ENCODE data around the gene PAPOLG.
"Not testable (repeated sequence)": the region's sequence is repeated elsewhere in the genome, so short reads cannot be mapped to it uniquely, and the experiment has no call there.

The PAPOLG gene

DNA sequence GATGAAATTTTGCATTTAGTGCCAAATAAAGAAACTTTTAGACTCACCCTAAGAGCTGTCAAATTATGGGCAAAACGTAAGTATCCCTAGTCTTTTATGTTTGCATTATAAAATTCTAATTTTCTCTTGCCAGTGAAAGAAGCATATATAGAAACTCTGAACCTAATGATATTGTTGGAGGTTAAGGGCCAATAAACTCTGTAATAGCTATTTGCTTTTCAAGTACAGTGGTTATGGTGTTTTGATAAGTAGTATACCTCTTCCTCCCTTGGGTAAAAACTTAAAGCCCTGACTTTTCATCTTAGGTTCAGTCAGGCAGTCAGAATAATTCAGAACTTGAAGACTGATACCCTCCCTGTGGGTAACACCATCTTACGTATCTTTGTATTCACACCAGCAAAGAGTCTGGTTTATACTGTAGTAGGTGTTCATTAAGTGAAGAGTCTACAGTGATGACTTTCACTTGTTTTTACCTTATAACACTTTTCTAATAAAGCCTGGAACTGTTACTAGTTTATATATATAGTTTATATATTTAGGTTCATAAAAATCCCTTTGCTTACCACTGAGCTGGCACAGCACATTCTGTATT lies 19.1 kb downstream of the PAPOLG start:
- no peak for DNase-seq (ENCODE audit: low spot score)

GRCh38 chr2:60778352-60778751 lies 22.3 kb downstream of the PAPOLG start:
- DNase-seq (ENCODE audit: low spot score): no peak

- no peak for DNase-seq (ENCODE audit: low spot score)
These were observed 23.4 kb downstream of the PAPOLG start for GRCh38 chr2:60779426-60779825.

GRCh38 chr2:60780721-60781120 lies 24.7 kb downstream of the PAPOLG start:
- no peak for DNase-seq (ENCODE audit: low spot score)

GRCh38 chr2:60793169-60793568 lies 37.1 kb downstream of the PAPOLG start:
- no peak for DNase-seq (ENCODE audit: low spot score)

DNA sequence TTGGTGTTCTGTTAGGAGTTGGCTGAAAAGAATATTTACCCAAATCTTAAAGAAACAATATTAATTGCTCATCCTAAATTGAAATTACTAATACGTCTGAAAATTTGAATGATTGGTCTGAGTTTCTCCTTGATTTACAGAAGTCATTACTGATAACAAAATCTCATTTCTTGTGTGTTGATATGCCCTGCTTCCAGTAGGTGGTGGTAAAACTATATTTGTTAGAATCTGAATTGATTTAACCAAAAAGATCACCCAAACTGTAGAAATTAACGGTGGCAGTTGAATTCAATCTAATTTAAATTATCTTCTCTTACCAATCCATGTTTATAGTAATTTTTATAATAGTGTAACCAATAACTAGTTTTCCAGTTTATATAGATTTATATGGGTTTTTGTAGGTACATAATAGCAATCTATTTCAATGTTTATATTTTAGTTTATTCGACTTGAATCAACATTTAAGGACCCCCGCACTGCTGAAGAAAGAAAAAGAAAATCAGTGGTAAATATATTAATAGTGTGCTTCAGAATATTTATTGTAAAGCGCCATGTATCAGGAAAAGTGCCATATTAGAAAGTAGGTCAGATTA lies 38.3 kb downstream of the PAPOLG start:
- DNase-seq (ENCODE audit: low spot score): peak; percentile 22

GRCh38 chr2:60796573-60797509 lies 40.8 kb downstream of the PAPOLG start:
- no peak for DNase-seq (ENCODE audit: low spot score)

DNA sequence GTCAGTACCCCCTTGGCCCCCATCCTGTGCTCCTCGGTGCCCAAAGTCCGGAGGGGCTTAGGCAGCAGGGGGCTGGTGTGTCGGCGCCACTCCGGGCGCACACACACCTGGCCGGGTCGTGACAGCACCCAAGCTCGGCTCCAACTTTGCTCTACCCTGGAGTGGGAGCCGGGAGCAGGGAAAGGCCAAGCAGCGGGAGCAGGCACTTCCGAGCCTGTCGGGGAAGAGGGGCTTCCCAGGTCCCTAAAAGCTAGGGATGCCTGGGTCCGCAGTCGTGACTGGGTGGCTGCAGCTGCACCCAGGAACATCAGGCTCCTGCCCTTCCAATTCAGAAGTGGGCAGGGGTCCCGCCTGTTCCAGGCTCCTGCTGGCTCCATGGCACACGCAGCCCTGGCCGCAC lies 48.4 kb downstream of the PAPOLG start:
- no peak for DNase-seq (ENCODE audit: low spot score)

DNA sequence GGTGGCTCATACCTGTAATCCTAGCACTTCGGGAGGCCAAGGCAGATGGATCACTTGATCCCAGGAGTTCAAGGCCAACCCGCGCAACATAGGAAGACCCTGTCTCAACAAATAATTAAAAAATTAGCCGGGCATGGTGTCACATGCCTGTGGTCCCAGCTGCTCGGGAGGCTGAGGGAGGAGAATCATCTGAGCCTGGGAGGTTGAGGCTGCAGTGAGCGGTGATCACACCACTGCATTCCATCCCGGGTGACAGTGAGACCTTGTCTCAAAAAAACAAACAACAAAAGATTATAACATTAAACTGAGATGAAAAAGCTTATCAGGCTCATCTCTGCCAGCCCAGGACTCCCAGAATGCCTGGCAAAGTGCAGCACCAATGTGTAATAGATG lies 50.5 kb downstream of the PAPOLG start:
- DNase-seq (ENCODE audit: low spot score): no peak

- DNase-seq (ENCODE audit: low spot score): peak; percentile 47
These were observed 51.1 kb downstream of the PAPOLG start for GRCh38 chr2:60806988-60807681.

- DNase-seq (ENCODE audit: low spot score): no peak
These were observed 52.3 kb downstream of the PAPOLG start for GRCh38 chr2:60808330-60808801.

DNA sequence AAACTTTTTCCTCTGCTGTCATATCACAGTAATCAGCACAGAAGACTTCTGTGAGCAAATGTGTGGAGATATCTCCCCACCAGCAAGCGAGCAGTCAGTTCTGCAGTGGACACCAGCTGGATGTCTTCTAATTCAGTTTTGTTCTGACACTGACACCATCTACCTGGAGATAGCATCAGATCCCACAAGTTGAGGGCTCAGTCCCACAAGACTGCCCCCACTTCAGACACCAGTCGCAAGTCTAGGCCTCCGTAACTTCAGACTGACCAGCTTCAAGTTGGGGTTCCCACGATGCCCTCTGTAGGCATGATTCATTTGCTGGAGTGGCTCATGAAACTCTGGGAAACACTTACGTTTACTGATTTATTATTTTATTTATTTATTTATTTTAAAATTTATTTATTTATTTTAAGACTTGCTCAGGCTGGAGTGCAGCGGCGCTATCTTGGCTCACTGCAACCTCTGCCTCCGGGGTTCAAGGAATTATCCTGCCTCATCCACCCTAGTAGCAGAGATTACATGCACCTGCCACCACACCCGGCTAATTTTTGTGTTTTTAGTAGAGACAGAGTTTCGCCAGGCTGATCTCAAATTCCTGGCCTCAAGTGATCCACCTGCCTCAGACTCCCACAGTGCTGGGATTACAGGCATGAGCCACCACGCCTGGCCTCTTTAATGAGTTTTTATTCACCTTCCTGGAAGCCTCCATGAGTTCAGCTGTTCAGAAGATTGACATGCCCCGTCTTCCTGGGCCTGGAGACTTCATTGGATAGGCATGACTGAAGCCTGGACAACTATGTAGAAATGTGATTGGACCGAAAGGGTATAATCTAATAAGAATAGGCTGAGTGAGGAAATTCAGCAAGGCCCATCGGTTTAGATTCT lies 55.7 kb downstream of the PAPOLG start:
- DNase-seq (ENCODE audit: low spot score): no peak

GRCh38 chr2:60817191-60817590 lies 61.1 kb downstream of the PAPOLG start:
- not testable (repeated sequence) for DNase-seq (ENCODE audit: low spot score)

GRCh38 chr2:60818272-60818671 lies 62.2 kb downstream of the PAPOLG start:
- DNase-seq (ENCODE audit: low spot score): no peak

DNA sequence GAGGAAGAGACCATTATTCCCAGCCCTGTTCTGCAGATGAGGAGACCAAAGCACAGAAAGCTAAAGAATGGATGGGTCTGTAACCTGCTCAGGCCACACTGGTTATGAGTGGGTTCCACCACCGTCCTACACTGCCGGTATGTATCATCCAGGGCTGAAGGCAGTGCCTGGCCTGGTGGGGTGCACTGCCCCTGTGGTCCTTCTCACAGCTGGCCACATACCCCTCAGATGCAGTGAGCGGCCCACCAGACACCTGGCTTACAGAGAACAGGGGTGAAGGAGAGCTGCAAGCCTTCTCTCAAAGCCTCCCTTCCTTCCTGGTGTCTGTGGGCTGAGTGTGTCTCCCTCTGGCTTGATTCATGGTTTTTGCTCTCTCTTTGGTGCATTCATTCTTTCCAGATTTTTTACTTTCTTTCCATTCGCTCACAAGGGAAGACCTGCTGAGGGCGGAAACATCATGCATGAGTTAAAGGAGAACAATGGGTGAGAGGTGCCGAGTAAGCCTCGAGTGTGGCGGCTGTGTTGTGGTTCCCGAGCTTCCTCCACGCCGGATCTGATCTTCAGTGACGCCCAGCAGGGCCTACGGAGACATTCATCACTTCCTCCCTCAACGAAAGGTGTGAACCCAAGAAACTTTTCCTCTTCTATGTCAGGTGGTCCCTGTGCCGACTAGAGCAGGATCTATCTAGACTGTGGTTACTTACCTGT lies 63.2 kb downstream of the PAPOLG start:
- no peak for DNase-seq (ENCODE audit: low spot score)

DNA sequence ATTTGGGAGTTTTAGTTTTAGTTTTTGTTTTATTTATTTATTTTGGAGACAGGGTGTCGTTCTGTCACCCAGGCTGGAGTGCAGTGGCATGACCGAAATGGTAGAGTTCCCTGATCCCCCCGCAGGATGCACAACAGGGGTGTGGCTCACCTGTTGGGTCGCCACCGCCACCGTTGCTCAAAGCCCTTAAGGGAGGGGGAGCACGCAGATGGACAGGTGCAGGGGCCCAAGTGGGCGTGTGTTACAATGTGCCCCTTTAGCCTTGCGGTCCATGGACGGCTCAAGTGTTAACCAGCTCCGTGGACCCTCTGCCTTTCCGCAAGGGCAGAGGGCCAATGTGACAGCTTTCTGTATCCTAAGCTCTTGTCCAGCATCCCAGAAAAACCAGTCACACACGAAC lies 63.9 kb downstream of the PAPOLG start:
- no peak for DNase-seq (ENCODE audit: low spot score)

- no peak for DNase-seq (ENCODE audit: low spot score)
These were observed 64.5 kb downstream of the PAPOLG start for GRCh38 chr2:60820416-60821132.

GRCh38 chr2:60821133-60821469 lies 65.0 kb downstream of the PAPOLG start:
- DNase-seq (ENCODE audit: low spot score): no peak

DNA sequence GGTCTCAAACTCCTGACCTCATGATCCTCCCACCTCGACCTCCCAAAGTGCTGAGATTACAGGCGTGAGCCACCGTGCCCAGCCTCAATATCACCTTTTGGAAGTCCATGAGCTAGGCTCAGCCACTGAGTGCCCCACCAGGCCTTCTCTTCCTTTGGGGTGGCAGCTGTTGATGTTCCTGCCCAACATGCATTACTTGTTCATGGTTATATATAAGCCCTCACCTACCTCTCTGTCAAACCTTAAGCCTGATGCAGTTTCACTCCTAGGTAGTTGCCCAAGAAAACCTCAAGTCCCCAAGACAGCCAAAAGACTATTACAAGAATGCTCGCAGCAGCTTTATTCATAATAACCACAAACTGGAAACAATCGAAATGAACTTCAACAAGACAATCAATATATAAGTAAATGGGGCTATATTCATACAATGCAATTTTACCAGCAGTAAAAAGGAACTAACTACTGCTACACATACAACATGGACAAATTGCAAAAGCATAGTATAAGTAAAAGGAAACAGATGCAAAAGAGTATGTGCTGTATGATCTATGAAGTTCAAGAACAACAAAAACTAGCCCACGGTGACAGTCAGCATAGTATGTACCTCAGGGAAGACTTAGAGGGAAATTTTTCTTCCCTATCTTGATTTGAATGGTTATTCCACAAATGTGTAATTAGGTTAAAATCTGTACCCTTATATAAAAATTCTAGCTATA lies 65.7 kb downstream of the PAPOLG start:
- DNase-seq (ENCODE audit: low spot score): no peak

GRCh38 chr2:60822987-60823386 lies 66.9 kb downstream of the PAPOLG start:
- DNase-seq (ENCODE audit: low spot score): no peak
